H1 (cell line): Measurements from ENCODE around the gene SFTPB. TPM values are rescaled to one million over a fixed set of nuclear protein-coding genes. Genes with fewer than 3 reads are reported as not detected.

Source experiments
- CTCF ChIA-PET: fragments of 300-600 bp; sonication (Branson Sonifier 250); formaldehyde crosslinking; loops from one replicate; lab custom pipeline; 2021; ENCODE audit not compliant: partially characterized antibody; lab: Charles Lee
- POLR2A ChIA-PET: fragments of 300-600 bp; sonication (Branson Sonifier 250); formaldehyde crosslinking; loops from one replicate; lab custom pipeline; 2021; ENCODE audit warnings: inconsistent platforms; ENCODE audit not compliant: partially characterized antibody; lab: Charles Lee
- DNase-seq, 2 experiments: peaks; one replicate each; pipeline versions ENCODE4 v3.0.0 to v3.0.0-alpha.2; 2010 to 2022; ENCODE audit warnings: low spot score in 2 of 2, low read depth in 1 of 2, mixed read lengths in 1 of 2
- FAIRE-seq: peaks from 2 replicates; lab custom pipeline; 2011; peaks lifted over from hg19 to GRCh38; lab: Jason Lieb, UNC
- H2AFZ ChIP-seq: 2 replicates; pipeline ENCODE4 v1.8.1; 2012; ENCODE audit warnings: low read length, inconsistent platforms
- H2AK5ac ChIP-seq: 2 replicates; pipeline ENCODE4 v1.6.1; 2013; ENCODE audit warnings: low read depth, low read length
- H2BK120ac ChIP-seq: replicated peaks from 2 replicates; pipeline ENCODE3; 2013; ENCODE audit warnings: low read depth, low read length, inconsistent platforms
- H2BK12ac ChIP-seq: 2 replicates; pipeline ENCODE4 v1.6.1; 2013; ENCODE audit warnings: low read depth, low read length
- H2BK15ac ChIP-seq: 2 replicates; pipeline ENCODE4 v1.6.1; 2013; ENCODE audit warnings: low read length
- H2BK20ac ChIP-seq: 2 replicates; pipeline ENCODE4 v1.6.1; 2013; ENCODE audit warnings: low read length
- H2BK5ac ChIP-seq: 2 replicates; pipeline ENCODE4 v1.6.1; 2013; ENCODE audit warnings: low read depth, low read length
- H3K14ac ChIP-seq: 2 replicates; pipeline ENCODE4 v1.6.1; 2013; ENCODE audit warnings: inconsistent platforms; ENCODE audit not compliant: insufficient read length
- H3K18ac ChIP-seq: 2 replicates; pipeline ENCODE4 v1.6.1; 2013; ENCODE audit warnings: low read length; ENCODE audit errors: extremely low read depth
- H3K23ac ChIP-seq: 2 replicates; pipeline ENCODE4 v1.6.1; 2013; ENCODE audit warnings: inconsistent platforms; ENCODE audit not compliant: insufficient read length
- H3K23me2 ChIP-seq: 2 replicates; pipeline ENCODE4 v1.6.1; 2013; ENCODE audit warnings: low read depth, low read length
- H3K27ac ChIP-seq: 2 replicates; pipeline ENCODE4 v1.6.1; 2011; ENCODE audit warnings: low read depth, low read length, inconsistent platforms
- H3K27me3 ChIP-seq, 4 experiments: replicated peaks in 1 of 4; 1 replicate in 1 of 4; 2 replicates in 3 of 4; pipeline versions ENCODE4 v1.6.1 to v1.8.1; 2011 to 2013; ENCODE audit warnings: low read length in 3 of 4, mild to moderate bottlenecking in 3 of 4, inconsistent platforms in 2 of 4, mixed read lengths in 2 of 4, moderate library complexity in 1 of 4; ENCODE audit not compliant: control insufficient read depth in 3 of 4, insufficient read depth in 3 of 4; ENCODE audit errors: extremely low read depth in 1 of 4
- H3K36me3 ChIP-seq, 4 experiments: 2 replicates each; pipeline versions ENCODE4 v1.6.1 to v1.8.1; 2011 to 2013; ENCODE audit warnings: mild to moderate bottlenecking in 4 of 4, low read length in 3 of 4, moderate library complexity in 2 of 4, control low read depth in 1 of 4, inconsistent platforms in 1 of 4; ENCODE audit not compliant: insufficient read depth in 4 of 4, control insufficient read depth in 2 of 4
- H3K4ac ChIP-seq: replicated peaks from 2 replicates; pipeline ENCODE3; 2013; ENCODE audit warnings: low read length, low read depth, mixed read lengths, inconsistent platforms; ENCODE audit not compliant: insufficient read length
- H3K4me1 ChIP-seq, 4 experiments: replicated peaks in 1 of 4; 1 replicate in 1 of 4; 2 replicates in 3 of 4; pipeline versions ENCODE4 v1.6.1 to v1.8.1; 2011 to 2013; ENCODE audit warnings: low read length in 3 of 4, inconsistent platforms in 2 of 4, mixed read lengths in 1 of 4; ENCODE audit not compliant: insufficient read depth in 4 of 4, control insufficient read depth in 3 of 4
- H3K4me2 ChIP-seq, 2 experiments: 2 replicates each; pipeline versions ENCODE4 v1.6.1 to v1.8.1; 2011 to 2013; ENCODE audit warnings: low read depth in 2 of 2, low read length in 2 of 2, control low read depth in 1 of 2, inconsistent platforms in 1 of 2, mild to moderate bottlenecking in 1 of 2; ENCODE audit not compliant: insufficient read depth in 1 of 2
- H3K4me3 ChIP-seq, 4 experiments: fragments of 200-600, 300-600 bp in 1 of 4; sonication (generic), shearing (Covaris generic), sonication (Bioruptor Twin) in 1 of 4; 2 replicates each; pipeline versions ENCODE4 v1.5.1 to v1.8.1; 2011 to 2016; ENCODE audit warnings: low read length in 4 of 4, low read depth in 3 of 4, control low read depth in 2 of 4, inconsistent platforms in 2 of 4, mild to moderate bottlenecking in 2 of 4, mixed read lengths in 1 of 4, moderate library complexity in 1 of 4; ENCODE audit not compliant: insufficient read depth in 2 of 4; ENCODE audit errors: extremely low read depth in 1 of 4
- H3K56ac ChIP-seq: replicated peaks from 2 replicates; pipeline ENCODE3; 2013; ENCODE audit warnings: low read depth, mild to moderate bottlenecking, mixed read lengths, low read length, inconsistent platforms; ENCODE audit not compliant: insufficient read length
- H3K79me1 ChIP-seq: 2 replicates; pipeline ENCODE4 v1.6.1; 2013; ENCODE audit warnings: low read depth, low read length, control low read depth
- H3K79me2 ChIP-seq, 2 experiments: 2 replicates each; pipeline versions ENCODE4 v1.6.1 to v1.8.1; 2012 to 2013; ENCODE audit warnings: low read length in 2 of 2, mild to moderate bottlenecking in 2 of 2, inconsistent platforms in 1 of 2; ENCODE audit not compliant: insufficient read depth in 2 of 2, control insufficient read depth in 1 of 2
- H3K9ac ChIP-seq, 4 experiments: replicated peaks in 1 of 4; 1 replicate in 1 of 4; 2 replicates in 3 of 4; pipeline versions ENCODE4 v1.6.1 to v1.8.1; 2011 to 2013; ENCODE audit warnings: low read depth in 3 of 4, low read length in 3 of 4, control low read depth in 2 of 4, mild to moderate bottlenecking in 2 of 4, moderate library complexity in 2 of 4, inconsistent platforms in 1 of 4; ENCODE audit errors: extremely low read depth in 1 of 4
- H3K9me3 ChIP-seq, 2 experiments: 2 replicates each; pipeline versions ENCODE4 v1.6.1 to v1.8.1; 2012 to 2013; ENCODE audit warnings: mild to moderate bottlenecking in 2 of 2, moderate library complexity in 2 of 2, control low read depth in 1 of 2, inconsistent platforms in 1 of 2, low read depth in 1 of 2, low read length in 1 of 2, mixed read lengths in 1 of 2; ENCODE audit not compliant: insufficient read depth in 2 of 2
- H4K20me1 ChIP-seq, 2 experiments: replicated peaks in 1 of 2; 2 replicates each; pipeline versions ENCODE3 to v1.8.1; 2011 to 2013; ENCODE audit warnings: inconsistent platforms in 2 of 2, low read length in 2 of 2, mild to moderate bottlenecking in 1 of 2; ENCODE audit not compliant: insufficient read depth in 2 of 2, control insufficient read depth in 1 of 2
- H4K5ac ChIP-seq: 2 replicates; pipeline ENCODE4 v1.6.1; 2013; ENCODE audit warnings: low read length, low read depth, mixed read lengths, inconsistent platforms; ENCODE audit not compliant: insufficient read length
- H4K8ac ChIP-seq: 2 replicates; pipeline ENCODE4 v1.8.0; 2013; ENCODE audit warnings: mild to moderate bottlenecking, moderate library complexity, low read length, inconsistent platforms; ENCODE audit not compliant: insufficient read depth; ENCODE audit errors: extremely low read depth
- H4K91ac ChIP-seq: replicated peaks from 2 replicates; pipeline ENCODE3; 2013; ENCODE audit warnings: low read length, mixed read lengths, inconsistent platforms; ENCODE audit not compliant: insufficient read length
- EZH2 ChIP-seq: fragments of 200-600 bp; sonication (generic); IDR thresholded peaks from 2 replicates; pipeline ENCODE4 v1.7.1; 2012; ENCODE audit warnings: low read depth, mild to moderate bottlenecking, moderate library complexity, low read length, inconsistent platforms; ENCODE audit not compliant: severe bottlenecking
- PHF8 ChIP-seq: fragments of 200-600 bp; sonication (generic); conservative IDR thresholded peaks from 2 replicates; pipeline ENCODE4 v1.7.1; 2012; ENCODE audit warnings: low read depth, mild to moderate bottlenecking, inconsistent platforms, low read length, moderate library complexity
- RBBP5 ChIP-seq: IDR thresholded peaks from 2 replicates; pipeline ENCODE4 v1.7.1; 2012; ENCODE audit warnings: low read depth, mild to moderate bottlenecking, inconsistent platforms, low read length, moderate library complexity, borderline replicate concordance
- WGBS, 2 experiments: shearing (Covaris generic) in 1 of 2; methylation state at CpG; one replicate each; pipeline versions ENCODE4 v1.1.6 to v1.1.7; 2013 to 2015; ENCODE audit warnings: low lambda C conversion rate in 2 of 2, mixed read lengths in 2 of 2, inconsistent platforms in 1 of 2, low coverage in 1 of 2, missing lambda C conversion rate in 1 of 2; ENCODE audit not compliant: insufficient replicate concordance in 2 of 2, insufficient coverage in 1 of 2, insufficient read length in 1 of 2; ENCODE audit errors: extremely low coverage in 1 of 2, missing lambda C conversion rate in 1 of 2; 5-methylcytosine and 5-hydroxymethylcytosine counted together
- polyA plus RNA-seq, 7 experiments: library from polyadenylated mRNA; depleted of rRNA in 3 of 7; stranded (reverse) in 5 of 7; unstranded in 2 of 7; fragments of >200 nt in 5 of 7; fragments of 200-250 nt in 2 of 7; gene quantifications; 1 replicate in 5 of 7; 2 replicates in 1 of 7; 4 replicates in 1 of 7; pipeline versions ENCODE4 v1.2.1 to v1.2.3, GENCODE V29; 2011 to 2013; ENCODE audit warnings: missing spikeins in 2 of 7, mixed read lengths in 2 of 7
- total RNA-seq: library from RNA; stranded (reverse); fragmentation: NEBNext Ultra II Directional; extraction: Animal tissue kit (Norgen Biotek cat#: 25700); gene quantifications from 2 replicates; pipeline ENCODE4 v1.2.1, GENCODE V29; 2021

Gene SFTPB
- total and polyA plus RNA-seq, 2 of the 8 experiments (the other 6 are each of a cell fraction or from before 2014, with no cell fraction given): not detected

GRCh38 chr2:85668857-85669142, 801 bp upstream of the SFTPB start:
- 72% methylated on average over 3 of the region's 3 CpGs; no CpG with 5 or more reads in 1 of the 2 experiments for whole genome bisulfite sequencing, 2 experiments
- no peaks in the 10 kb centered on the region for H3K36me3 ChIP-seq
- POLR2A ChIA-PET: no interaction called here
- no peak for FAIRE-seq
- no peaks in the 10 kb centered on the region for H3K79me1 ChIP-seq
- no peak for DNase-seq
- no peak overlapping the region for H2BK120ac ChIP-seq
- H2AFZ ChIP-seq: no peak overlapping the region
- H2BK12ac ChIP-seq: no peak overlapping the region
- H3K4me1 ChIP-seq: peaks cover 0 to 2% (median 0%) of the 10 kb centered on the region in 4 experiments; a peak in 3 of 7 replicates
- no peaks in the 10 kb centered on the region for H3K9me3 ChIP-seq
- no peak overlapping the region for H2BK20ac ChIP-seq
- no peak overlapping the region for H4K5ac ChIP-seq
- no peak overlapping the region for H3K56ac ChIP-seq
- H2BK5ac ChIP-seq: no peak overlapping the region
- no peak overlapping the region for H3K4me3 ChIP-seq
- H3K23me2 ChIP-seq: peaks cover 4% of the 10 kb centered on the region; the same call in 1 of the 2 replicates
- H3K4me2 ChIP-seq: no peak overlapping the region
- peaks cover 0 to 3% of the 10 kb centered on the region in 2 experiments for H4K20me1 ChIP-seq
- no peak overlapping the region for H3K4ac ChIP-seq
- H3K79me2 ChIP-seq: no peaks in the 10 kb centered on the region
- H3K27ac ChIP-seq: no peak overlapping the region
- TF ChIP-seq PHF8: no peak
- no peak for TF ChIP-seq RBBP5
- no peak for TF ChIP-seq EZH2
- no peak overlapping the region for H2BK15ac ChIP-seq
- H2AK5ac ChIP-seq: no peak overlapping the region
- CTCF ChIA-PET: interaction anchor here (1.3 kb wide), 1 partner anchor 19 kb away, joined by 3 read pairs; no protein-coding TSS in a partner anchor
- no peaks in the 10 kb centered on the region for H3K27me3 ChIP-seq
- H3K14ac ChIP-seq: no peak overlapping the region
- H3K9ac ChIP-seq: no peak overlapping the region
- H3K23ac ChIP-seq: no peak overlapping the region
- H4K8ac ChIP-seq: no peak overlapping the region
- H3K18ac ChIP-seq: no peak overlapping the region
- no peak overlapping the region for H4K91ac ChIP-seq
